Sigmoid colon (tissue), 7 donors: Measurements from ENCODE around the gene STPG3. TPM values are rescaled to one million over a fixed set of nuclear protein-coding genes. Genes with fewer than 3 reads are reported as not detected.

Experiments
- DNase-seq: peaks from one replicate; pipeline ENCODE4 v3.0.0-alpha.2; 2019
- H3K27ac ChIP-seq, 4 donors: fragments of 200-600 bp; sonication (generic); one replicate each; pipeline ENCODE4 v1.5.1; 2016 to 2019; ENCODE audit warnings: mild to moderate bottlenecking in 1 of 4
- H3K27me3 ChIP-seq, 3 donors: fragments of 200-600 bp; sonication (generic); one replicate each; pipeline ENCODE4 v1.5.1; 2019; ENCODE audit warnings: mild to moderate bottlenecking in 1 of 3
- H3K36me3 ChIP-seq, 4 donors: fragments of 200-600 bp; sonication (generic); one replicate each; pipeline ENCODE4 v1.5.1; 2016 to 2019
- H3K4me1 ChIP-seq, 4 donors: fragments of 200-600 bp; sonication (generic); one replicate each; pipeline ENCODE4 v1.5.1; 2017 to 2019
- H3K4me3 ChIP-seq, 4 donors: fragments of 200-600 bp; sonication (generic); one replicate each; pipeline ENCODE4 v1.5.1; 2017 to 2019; ENCODE audit warnings: mild to moderate bottlenecking in 2 of 4, moderate library complexity in 1 of 4
- H3K9me3 ChIP-seq, 4 donors: fragments of 200-600 bp in 3 of 4; sonication (generic) in 3 of 4; one replicate each; pipeline versions ENCODE4 v1.5.1 to v1.6.1; 2013 to 2019
- EP300 ChIP-seq, 4 donors: sonication (generic); formaldehyde crosslinking; IDR thresholded peaks; one replicate each; pipeline ENCODE4 v1.6.1; 2017; ENCODE audit warnings: antibody characterized with exemption in 4 of 4
- POLR2A ChIP-seq, 2 donors: fragments of 450-650 bp; IDR thresholded peaks; one replicate each; pipeline ENCODE4 v1.6.1; 2016; ENCODE audit warnings: antibody characterized with exemption in 2 of 2, mild to moderate bottlenecking in 2 of 2, moderate library complexity in 2 of 2
- POLR2AphosphoS5 ChIP-seq, 4 donors: sonication (generic); formaldehyde crosslinking; IDR thresholded peaks; one replicate each; pipeline ENCODE4 v1.6.1; 2017; ENCODE audit warnings: antibody characterized with exemption in 4 of 4
- WGBS, 2 donors: extraction: QIAGEN DNeasy Blood & Tissue Kit; methylation state at CpG; one replicate each; pipeline ENCODE4 v1.1.7; 2013; 5-methylcytosine and 5-hydroxymethylcytosine counted together
- intact Hi-C: fragments of 100-400 bp; cut with DNase I; formaldehyde crosslinking; loops from one replicate; pipeline ENCODE4 v1.15.1; 2023
- polyA plus RNA-seq, 3 donors: library from polyadenylated mRNA; stranded (reverse); fragments of 200-250 nt; gene quantifications; one replicate each; pipeline ENCODE4 v1.2.3, GENCODE V29; 2013
- total RNA-seq, 4 donors: library from RNA; depleted of rRNA; stranded (reverse); fragments of >200 nt; gene quantifications; one replicate each; pipeline ENCODE4 v1.1.0, GENCODE V29; 2016
- TF ChIP-seq, protein P1 (sequence below), 4 experiments: fragments of 450-650 bp in 3 of 4; fragments of 200-600 bp in 1 of 4; IDR thresholded peaks; one replicate each; pipeline ENCODE4 v1.5.1; 2016 to 2019; ENCODE audit warnings: antibody characterized with exemption in 4 of 4, mild to moderate bottlenecking in 3 of 4, moderate library complexity in 2 of 4
- donor health status: healthy with polysubstance abuse.
- donor health status: Bipolar disorder and iron deficiency.
- donor health status: healthy.

STPG3 gene
- total and polyA plus RNA-seq, 7 donors: not detected

- TF ChIP-seq EP300 (IDR thresholded peaks at IDR 0.05) (no peak), POLR2AphosphoS5 (IDR thresholded peaks at IDR 0.05) (peak in 1 of 4 donors; percentile 11)
- Histone ChIP-seq H3K36me3 (no peaks in the 10 kb centered on the region), H3K9me3 (no peaks in the 10 kb centered on the region), H3K4me1 (peaks cover 0 to 52% (median 48%) of the 10 kb centered on the region in 4 donors), H3K4me3 (peak overlapping the region in 2 of 4 donors; percentile 39 to 44), H3K27ac (peak overlapping the region in 3 of 4 donors; percentile 64 to 70 (median 66)), H3K27me3 (peaks cover 73 to 94% (median 90%) of the 10 kb centered on the region in 3 donors)
- intact Hi-C loops: loop anchor here (5.0 to 10.0 kb wide), 2 partner anchors 107 to 225 kb away; no protein-coding TSS in a partner anchor
- DNase-seq: no peak
- WGBS, 2 donors: 10 to 49% methylated on average over 16 of the region's 16 CpGs
Observed at GRCh38 chr9:137299938-137300337, 48.9 kb downstream of the STPG3 start.

GRCh38 chr9:137300567-137301080, 49.5 kb downstream of the STPG3 start:
- intact Hi-C loops: no loop called here
- Histone ChIP-seq H3K4me1 (peaks cover 0 to 55% (median 48%) of the 10 kb centered on the region in 4 donors), H3K27me3 (peaks cover 74 to 94% (median 91%) of the 10 kb centered on the region in 3 donors), H3K36me3 (no peaks in the 10 kb centered on the region), H3K27ac (peak overlapping the region; percentile 60 to 70 (median 65)), H3K4me3 (peak overlapping the region in 3 of 4 donors; percentile 39 to 44 (median 39)), H3K9me3 (no peaks in the 10 kb centered on the region)
- no peak for TF ChIP-seq EP300 (IDR thresholded peaks at IDR 0.05)
- TF ChIP-seq POLR2A (IDR thresholded peaks at IDR 0.05): no peak
- TF ChIP-seq, protein P1, sequence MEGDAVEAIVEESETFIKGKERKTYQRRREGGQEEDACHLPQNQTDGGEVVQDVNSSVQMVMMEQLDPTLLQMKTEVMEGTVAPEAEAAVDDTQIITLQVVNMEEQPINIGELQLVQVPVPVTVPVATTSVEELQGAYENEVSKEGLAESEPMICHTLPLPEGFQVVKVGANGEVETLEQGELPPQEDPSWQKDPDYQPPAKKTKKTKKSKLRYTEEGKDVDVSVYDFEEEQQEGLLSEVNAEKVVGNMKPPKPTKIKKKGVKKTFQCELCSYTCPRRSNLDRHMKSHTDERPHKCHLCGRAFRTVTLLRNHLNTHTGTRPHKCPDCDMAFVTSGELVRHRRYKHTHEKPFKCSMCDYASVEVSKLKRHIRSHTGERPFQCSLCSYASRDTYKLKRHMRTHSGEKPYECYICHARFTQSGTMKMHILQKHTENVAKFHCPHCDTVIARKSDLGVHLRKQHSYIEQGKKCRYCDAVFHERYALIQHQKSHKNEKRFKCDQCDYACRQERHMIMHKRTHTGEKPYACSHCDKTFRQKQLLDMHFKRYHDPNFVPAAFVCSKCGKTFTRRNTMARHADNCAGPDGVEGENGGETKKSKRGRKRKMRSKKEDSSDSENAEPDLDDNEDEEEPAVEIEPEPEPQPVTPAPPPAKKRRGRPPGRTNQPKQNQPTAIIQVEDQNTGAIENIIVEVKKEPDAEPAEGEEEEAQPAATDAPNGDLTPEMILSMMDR (IDR thresholded peaks at IDR 0.05): no peak
- TF ChIP-seq POLR2AphosphoS5 (IDR thresholded peaks at IDR 0.05): no peak
- DNase-seq: no peak
- 1 to 3% methylated on average over 25 of the region's 25 CpGs for WGBS, 2 donors

- Histone ChIP-seq H3K9me3 (no peaks in the 10 kb centered on the region), H3K27me3 (peaks cover 74 to 94% (median 91%) of the 10 kb centered on the region in 3 donors), H3K27ac (peak overlapping the region; percentile 60 to 70 (median 65)), H3K4me1 (peaks cover 0 to 57% (median 48%) of the 10 kb centered on the region in 4 donors), H3K4me3 (peak overlapping the region; percentile 14 to 44 (median 39)), H3K36me3 (no peaks in the 10 kb centered on the region)
- 1% methylated on average over 115 of the region's 115 CpGs for WGBS, 2 donors
- no peak for DNase-seq
- TF ChIP-seq POLR2AphosphoS5 (IDR thresholded peaks at IDR 0.05): peak in 1 of 4 donors; percentile 6
- TF ChIP-seq, protein P1 (IDR thresholded peaks at IDR 0.05): no peak
- no peak for TF ChIP-seq EP300 (IDR thresholded peaks at IDR 0.05)
- TF ChIP-seq POLR2A (IDR thresholded peaks at IDR 0.05): no peak
- intact Hi-C loops: no loop called here
Observed at GRCh38 chr9:137301081-137301947, 50.2 kb downstream of the STPG3 start.

DNA sequence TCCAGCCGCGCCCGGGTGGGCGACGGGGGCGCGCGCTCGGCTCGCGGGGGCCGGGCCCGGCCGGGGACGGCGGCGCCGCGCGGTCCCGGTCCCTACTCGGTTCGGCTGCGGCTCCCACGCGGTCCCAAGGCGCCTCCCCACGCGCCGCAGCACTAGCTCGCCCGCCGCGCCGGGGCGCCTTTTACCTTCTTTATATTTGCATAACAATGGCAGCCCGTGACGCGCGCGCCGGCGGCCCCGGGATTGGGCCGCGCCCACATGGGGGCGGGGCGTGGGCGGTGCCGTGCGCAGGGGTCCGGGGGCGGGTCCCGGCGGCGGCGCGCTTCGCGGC, 51.0 kb downstream of the STPG3 start, which contains the start of gene NRARP:
Gene NRARP, minus strand, starts transcription at position 154 of the 331 bp plus-strand sequence. CDS start 343 bp downstream, outside the sequence.
- H3K4me1 ChIP-seq: peaks cover 0 to 59% (median 52%) of the 10 kb centered on the region in 4 donors

More for the DNA sequence above, 51.0 kb downstream of the STPG3 start, which contains the start of gene NRARP:
- Histone ChIP-seq H3K4me3 (peak within 1 kb of the TSS; percentile 19 to 50 (median 41)), H3K36me3 (no peaks in the 10 kb centered on the region), H3K27ac (peak within 1 kb of the TSS; percentile 63 to 77 (median 68)), H3K9me3 (no peaks in the 10 kb centered on the region), H3K27me3 (peaks cover 72 to 94% (median 91%) of the 10 kb centered on the region in 3 donors)
- WGBS, 2 donors: 1% methylated on average over 60 of the region's 60 CpGs
- intact Hi-C loops: no loop called here
- TF ChIP-seq POLR2A (IDR thresholded peaks at IDR 0.05): no peak
- TF ChIP-seq EP300 (IDR thresholded peaks at IDR 0.05): no peak
- peak; percentile 28 to 74 (median 70) for TF ChIP-seq POLR2AphosphoS5 (IDR thresholded peaks at IDR 0.05)
- TF ChIP-seq, protein P1 (IDR thresholded peaks at IDR 0.05): no peak
- DNase-seq: peak; percentile 88
